Measurements from ENCODE around the gene BSPRY.

BSPRY gene

GRCh38 chr9:113315231-113315630 lies 34.1 kb upstream of the BSPRY start:
- TF ChIP-seq EZH2phosphoT487 (IDR thresholded peaks at IDR 0.05; ENCODE audit: low read length), result no peak
- TF ChIP-seq EZH2 (optimal IDR thresholded peaks at IDR 0.05; ENCODE audit: low read depth, low read length), result no peak
- TF ChIP-seq, protein P1, sequence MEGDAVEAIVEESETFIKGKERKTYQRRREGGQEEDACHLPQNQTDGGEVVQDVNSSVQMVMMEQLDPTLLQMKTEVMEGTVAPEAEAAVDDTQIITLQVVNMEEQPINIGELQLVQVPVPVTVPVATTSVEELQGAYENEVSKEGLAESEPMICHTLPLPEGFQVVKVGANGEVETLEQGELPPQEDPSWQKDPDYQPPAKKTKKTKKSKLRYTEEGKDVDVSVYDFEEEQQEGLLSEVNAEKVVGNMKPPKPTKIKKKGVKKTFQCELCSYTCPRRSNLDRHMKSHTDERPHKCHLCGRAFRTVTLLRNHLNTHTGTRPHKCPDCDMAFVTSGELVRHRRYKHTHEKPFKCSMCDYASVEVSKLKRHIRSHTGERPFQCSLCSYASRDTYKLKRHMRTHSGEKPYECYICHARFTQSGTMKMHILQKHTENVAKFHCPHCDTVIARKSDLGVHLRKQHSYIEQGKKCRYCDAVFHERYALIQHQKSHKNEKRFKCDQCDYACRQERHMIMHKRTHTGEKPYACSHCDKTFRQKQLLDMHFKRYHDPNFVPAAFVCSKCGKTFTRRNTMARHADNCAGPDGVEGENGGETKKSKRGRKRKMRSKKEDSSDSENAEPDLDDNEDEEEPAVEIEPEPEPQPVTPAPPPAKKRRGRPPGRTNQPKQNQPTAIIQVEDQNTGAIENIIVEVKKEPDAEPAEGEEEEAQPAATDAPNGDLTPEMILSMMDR (IDR thresholded peaks at IDR 0.05; ENCODE audit: low read length), result no peak
- Histone ChIP-seq H3K9ac (ENCODE audit: low read length) (no peak overlapping the region), H3K79me2 (ENCODE audit: low read length) (no peaks in the 10 kb centered on the region), H3K9me3 (replicated peaks; ENCODE audit: insufficient read depth, low read length) (no peaks in the 10 kb centered on the region), H2AFZ (ENCODE audit: low read length) (no peak overlapping the region), H3K36me3 (replicated peaks; ENCODE audit: insufficient read depth, low read length) (no peaks in the 10 kb centered on the region), H3K4me3 (ENCODE audit: low read length) (no peak overlapping the region), H3K27ac (ENCODE audit: low read length) (no peak overlapping the region), H3K4me2 (ENCODE audit: low read depth, low read length) (no peak overlapping the region), H3K27me3 (replicated peaks; ENCODE audit: insufficient read depth, low read length) (no peaks in the 10 kb centered on the region), H4K20me1 (ENCODE audit: insufficient read depth, low read length) (no peaks in the 10 kb centered on the region), H3K9me2 (replicated peaks; ENCODE audit: insufficient read depth, low read length) (no peaks in the 10 kb centered on the region), H3F3A (ENCODE audit: insufficient read depth, low read length) (0 out of 2 replicates have a peak, but pooled peaks cover 5% of the 10 kb centered on the region), H3K4me1 (ENCODE audit: low read length) (peaks cover 13% of the 10 kb centered on the region)
- no peak for DNase-seq

DNA sequence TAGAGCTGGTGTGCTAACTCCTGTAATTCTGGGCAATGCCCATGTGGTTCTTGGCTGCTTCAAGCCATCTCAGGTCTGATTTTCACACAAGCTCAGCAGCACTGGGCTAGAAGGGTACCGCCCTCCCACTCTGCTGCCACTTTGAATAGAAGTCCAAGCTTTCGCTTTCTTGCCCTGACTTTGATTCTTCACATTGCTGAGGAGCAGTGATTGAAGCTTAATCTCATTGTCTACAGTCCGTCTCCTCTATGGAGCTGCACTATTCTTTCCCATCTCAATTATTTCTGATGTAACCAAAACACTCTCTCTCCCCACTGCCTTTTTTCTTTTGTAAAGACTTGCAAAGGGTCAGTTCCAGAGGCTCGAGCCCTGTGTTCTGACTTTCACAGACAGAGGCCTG lies 33.3 kb upstream of the BSPRY start:
- H3K9ac ChIP-seq (ENCODE audit: low read length), result no peak overlapping the region
- H3K36me3 ChIP-seq (replicated peaks; ENCODE audit: insufficient read depth, low read length), result no peaks in the 10 kb centered on the region
- no peak overlapping the region for H3K4me3 ChIP-seq (ENCODE audit: low read length)
- H3K27ac ChIP-seq (ENCODE audit: low read length), result no peak overlapping the region
- peaks cover 12% of the 10 kb centered on the region for H3K4me1 ChIP-seq (ENCODE audit: low read length)
- TF ChIP-seq, protein P1 (IDR thresholded peaks at IDR 0.05; ENCODE audit: low read length), result no peak
- H3K9me3 ChIP-seq (replicated peaks; ENCODE audit: insufficient read depth, low read length), result no peaks in the 10 kb centered on the region
- no peak overlapping the region for H3K4me2 ChIP-seq (ENCODE audit: low read depth, low read length)
- H3F3A ChIP-seq (ENCODE audit: insufficient read depth, low read length), result 0 out of 2 replicates have a peak, but pooled peaks cover 5% of the 10 kb centered on the region
- no peaks in the 10 kb centered on the region for H3K27me3 ChIP-seq (replicated peaks; ENCODE audit: insufficient read depth, low read length)
- no peak for DNase-seq
- no peaks in the 10 kb centered on the region for H3K9me2 ChIP-seq (replicated peaks; ENCODE audit: insufficient read depth, low read length)
- H4K20me1 ChIP-seq (ENCODE audit: insufficient read depth, low read length), result no peaks in the 10 kb centered on the region
- H2AFZ ChIP-seq (ENCODE audit: low read length), result no peak overlapping the region
- no peaks in the 10 kb centered on the region for H3K79me2 ChIP-seq (ENCODE audit: low read length)

GRCh38 chr9:113317777-113318176 lies 31.6 kb upstream of the BSPRY start:
- Histone ChIP-seq H4K20me1 (ENCODE audit: insufficient read depth, low read length) (no peaks in the 10 kb centered on the region), H3K36me3 (replicated peaks; ENCODE audit: insufficient read depth, low read length) (no peaks in the 10 kb centered on the region), H3K4me1 (ENCODE audit: low read length) (no peaks in the 10 kb centered on the region)

More at GRCh38 chr9:113317777-113318176, 31.6 kb upstream of the BSPRY start:
- H3K27me3 ChIP-seq (replicated peaks; ENCODE audit: insufficient read depth, low read length), result no peaks in the 10 kb centered on the region
- no peaks in the 10 kb centered on the region for H3F3A ChIP-seq (ENCODE audit: insufficient read depth, low read length)
- H3K4me3 ChIP-seq (ENCODE audit: low read length), result no peak overlapping the region
- H3K9ac ChIP-seq (ENCODE audit: low read length), result no peak overlapping the region
- H3K9me3 ChIP-seq (replicated peaks; ENCODE audit: insufficient read depth, low read length), result no peaks in the 10 kb centered on the region
- no peaks in the 10 kb centered on the region for H3K79me2 ChIP-seq (ENCODE audit: low read length)
- H3K27ac ChIP-seq (ENCODE audit: low read length), result no peak overlapping the region
- no peak overlapping the region for H2AFZ ChIP-seq (ENCODE audit: low read length)
- no peak overlapping the region for H3K4me2 ChIP-seq (ENCODE audit: low read depth, low read length)
- H3K9me2 ChIP-seq (replicated peaks; ENCODE audit: insufficient read depth, low read length), result no peaks in the 10 kb centered on the region
- TF ChIP-seq EZH2phosphoT487 (IDR thresholded peaks at IDR 0.05; ENCODE audit: low read length) (no peak), EZH2 (optimal IDR thresholded peaks at IDR 0.05; ENCODE audit: low read depth, low read length) (no peak)
- TF ChIP-seq, protein P1 (IDR thresholded peaks at IDR 0.05; ENCODE audit: low read length), result no peak
- no peak for DNase-seq
